Measurements from ENCODE around the gene SSBP4. TPM values are rescaled to one million over a fixed set of nuclear protein-coding genes. Genes with fewer than 3 reads are reported as not detected.

Gene SSBP4
- total and polyA plus RNA-seq, 9 of the 15 experiments (the other 6 are each of a cell fraction or from before 2014, with no cell fraction given), result 1.1 to 189 (median 39.0) TPM

GRCh38 chr19:18388100-18388959 is 30.9 kb upstream of the SSBP4 start (continued):
- TF ChIP-seq SFPQ (IDR thresholded peaks at IDR 0.05; ENCODE audit: low read depth, low read length) (no peak), MEF2A (IDR thresholded peaks at IDR 0.05; ENCODE audit: control insufficient read depth, low read depth, low read length) (0 out of 2 replicates have a peak, but pooled peaks have one; percentile 31), CHD1 (IDR thresholded peaks at IDR 0.05; ENCODE audit: low read length) (peak; percentile 17), KDM1A (IDR thresholded peaks at IDR 0.05) (no peak), CTBP1 (IDR thresholded peaks at IDR 0.05; ENCODE audit: borderline replicate concordance) (peak; percentile 95), TAF1 (IDR thresholded peaks at IDR 0.05; ENCODE audit: control insufficient read depth, extremely low read depth, insufficient read depth, low read length, severe bottlenecking) (peak; percentile 57), SLC30A9 (CRISPR knock-in tag; IDR thresholded peaks at IDR 0.05) (no peak), SNIP1 (IDR thresholded peaks at IDR 0.05; ENCODE audit: low read depth) (no peak), E2F4 (CRISPR knock-in tag; IDR thresholded peaks at IDR 0.05; ENCODE audit: low read depth) (peak; percentile 73), TRIM24 (IDR thresholded peaks at IDR 0.05) (peak in 1 of 2 experiments; percentile 18; a peak in 1 of 4 replicates), CBX2 (IDR thresholded peaks at IDR 0.05; ENCODE audit: insufficient read depth, low read length, poor library complexity, severe bottlenecking) (no peak), FOXK1 (CRISPR knock-in tag; IDR thresholded peaks at IDR 0.05; ENCODE audit: borderline replicate concordance) (0 out of 2 replicates have a peak, but pooled peaks have one; percentile 29), IRF9 (tag; IDR thresholded peaks at IDR 0.05) (no peak), RBM17 (IDR thresholded peaks at IDR 0.05; ENCODE audit: borderline replicate concordance, low read depth, low read length) (0 out of 2 replicates have a peak, but pooled peaks have one; percentile 57), ZNF740 (CRISPR knock-in tag; IDR thresholded peaks at IDR 0.05) (peak; percentile 85), ZNF740 (tag; IDR thresholded peaks at IDR 0.05) (peak in 1 of 2 experiments; percentile 48; a peak in 1 of 4 replicates), TEAD2 (tag; IDR thresholded peaks at IDR 0.05) (no peak), DEAF1 (CRISPR knock-in tag; IDR thresholded peaks at IDR 0.05) (peak; percentile 67)

Measured in K562 (cell line).